Gastrocnemius medialis (tissue), 4 donors: Measurements from ENCODE around the gene LRRC27. TPM values are rescaled to one million over a fixed set of nuclear protein-coding genes. Genes with fewer than 3 reads are reported as not detected.
"Not testable (repeated sequence)": the region's sequence is repeated elsewhere in the genome, so short reads cannot be mapped to it uniquely, and the experiment has no call there.

Source experiments
- ATAC-seq, 2 donors: fragments of 150-250 bp; one replicate each; pipeline ENCODE4 v1.9.1; 2016
- DNase-seq, 2 donors: peaks; one replicate each; pipeline ENCODE4 v3.0.0-alpha.2; 2019
- H3K27ac ChIP-seq, 4 donors: fragments of 200-600 bp; sonication (generic); 1 replicate in 1 of 4; 2 replicates in 3 of 4; pipeline ENCODE4 v1.5.1; 2016 to 2018; ENCODE audit warnings: mild to moderate bottlenecking in 2 of 4, moderate library complexity in 1 of 4
- H3K27me3 ChIP-seq, 3 donors: fragments of 200-600 bp; sonication (generic) in 2 of 3; 1 replicate in 1 of 3; 2 replicates in 2 of 3; pipeline versions ENCODE4 v1.5.1 to v1.6.0; 2016 to 2019; ENCODE audit warnings: mild to moderate bottlenecking in 1 of 3, moderate library complexity in 1 of 3
- H3K36me3 ChIP-seq, 2 donors: fragments of 200-600 bp; sonication (generic) in 1 of 2; one replicate each; pipeline ENCODE4 v1.5.1; 2017 to 2018
- H3K4me1 ChIP-seq, 2 donors: fragments of 200-600 bp; sonication (generic) in 1 of 2; one replicate each; pipeline ENCODE4 v1.5.1; 2016 to 2017; ENCODE audit warnings: mild to moderate bottlenecking in 2 of 2
- H3K4me3 ChIP-seq, 4 donors: fragments of 200-600 bp; sonication (generic) in 3 of 4; 1 replicate in 1 of 4; 2 replicates in 3 of 4; pipeline ENCODE4 v1.5.1; 2016 to 2019; ENCODE audit warnings: mild to moderate bottlenecking in 2 of 4
- H3K9me3 ChIP-seq, 3 donors: fragments of 200-600 bp; sonication (generic) in 2 of 3; 1 replicate in 1 of 3; 2 replicates in 2 of 3; pipeline ENCODE4 v1.5.1; 2016 to 2019
- POLR2A ChIP-seq, 2 donors: fragments of 450-650 bp; IDR thresholded peaks; one replicate each; pipeline ENCODE4 v1.6.1; 2017; ENCODE audit warnings: antibody characterized with exemption in 2 of 2, mild to moderate bottlenecking in 2 of 2, moderate library complexity in 2 of 2
- in situ Hi-C, 4 donors: fragments of 200-750 bp; cut with MboI; loops; one replicate each; pipeline versions ENCODE4 v1.15.0 to v1.8.0; 2017; ENCODE audit warnings: low sequenced_read_pairs in 4 of 4
- intact Hi-C: fragments of 100-400 bp; cut with DNase I; formaldehyde crosslinking; loops from one replicate; pipeline ENCODE4 v1.15.1; 2023; ENCODE audit warnings: low total_unique reads
- total RNA-seq, 4 donors: library from RNA; depleted of rRNA; stranded (reverse); fragments of >200 nt; gene quantifications; one replicate each; pipeline versions ENCODE4 v1.1.0 to v1.2.3, GENCODE V29; 2016
- TF ChIP-seq, protein P1 (sequence below), 5 experiments: fragments of 450-650 bp in 3 of 5; fragments of 200-600 bp in 2 of 5; sonication (generic) in 2 of 5; IDR thresholded peaks in 4 of 5; conservative IDR thresholded peaks in 1 of 5; 1 replicate in 4 of 5; 2 replicates in 1 of 5; pipeline ENCODE4 v1.5.1; 2016 to 2019; ENCODE audit warnings: antibody characterized with exemption in 5 of 5, mild to moderate bottlenecking in 3 of 5, moderate library complexity in 3 of 5

LRRC27 gene
- total RNA-seq, 4 donors from 2014 or later = 1.0 to 7.0 (median 4.1) TPM

DNA sequence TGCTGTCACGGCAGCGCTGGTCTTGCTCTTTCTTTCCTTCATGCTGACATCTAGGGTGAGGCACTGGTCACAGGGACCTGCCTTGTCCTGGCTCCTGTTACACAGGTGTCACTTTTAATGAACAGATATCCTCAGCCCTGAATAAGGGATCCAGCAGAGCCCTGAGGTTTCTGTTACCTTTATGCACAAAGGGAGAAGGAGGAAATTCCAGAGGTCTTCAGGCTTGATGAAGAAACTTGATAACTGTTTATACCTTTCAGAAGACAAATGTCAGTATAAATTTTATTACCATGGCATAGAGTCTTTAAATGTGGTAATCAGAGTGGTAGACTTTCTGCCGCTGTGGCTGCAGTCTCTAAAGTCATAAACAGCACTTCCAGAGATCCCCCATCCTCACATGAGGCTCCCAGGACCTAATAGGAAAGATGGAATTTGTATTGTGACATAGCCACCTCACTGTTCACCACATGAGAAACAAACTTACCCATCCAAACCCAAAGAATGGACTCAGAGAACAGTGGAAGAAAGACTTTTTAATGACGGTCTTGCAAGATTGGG is 2.7 kb downstream of the LRRC27 start:
- intact Hi-C loops (loop anchor here (5.0 kb wide), 1 partner anchor 203 kb away; the partner anchor contains the start of gene INPP5A), in situ Hi-C loops (no loop called here)
- DNase-seq (no peak), ATAC-seq (no peak)
- Histone ChIP-seq H3K36me3 (no peaks in the 10 kb centered on the region), H3K4me3 (no peak overlapping the region), H3K9me3 (no peaks in the 10 kb centered on the region), H3K4me1 (peaks cover 18 to 21% of the 10 kb centered on the region in 2 donors), H3K27ac (no peak overlapping the region), H3K27me3 (no peaks in the 10 kb centered on the region)
- TF ChIP-seq, protein P1, sequence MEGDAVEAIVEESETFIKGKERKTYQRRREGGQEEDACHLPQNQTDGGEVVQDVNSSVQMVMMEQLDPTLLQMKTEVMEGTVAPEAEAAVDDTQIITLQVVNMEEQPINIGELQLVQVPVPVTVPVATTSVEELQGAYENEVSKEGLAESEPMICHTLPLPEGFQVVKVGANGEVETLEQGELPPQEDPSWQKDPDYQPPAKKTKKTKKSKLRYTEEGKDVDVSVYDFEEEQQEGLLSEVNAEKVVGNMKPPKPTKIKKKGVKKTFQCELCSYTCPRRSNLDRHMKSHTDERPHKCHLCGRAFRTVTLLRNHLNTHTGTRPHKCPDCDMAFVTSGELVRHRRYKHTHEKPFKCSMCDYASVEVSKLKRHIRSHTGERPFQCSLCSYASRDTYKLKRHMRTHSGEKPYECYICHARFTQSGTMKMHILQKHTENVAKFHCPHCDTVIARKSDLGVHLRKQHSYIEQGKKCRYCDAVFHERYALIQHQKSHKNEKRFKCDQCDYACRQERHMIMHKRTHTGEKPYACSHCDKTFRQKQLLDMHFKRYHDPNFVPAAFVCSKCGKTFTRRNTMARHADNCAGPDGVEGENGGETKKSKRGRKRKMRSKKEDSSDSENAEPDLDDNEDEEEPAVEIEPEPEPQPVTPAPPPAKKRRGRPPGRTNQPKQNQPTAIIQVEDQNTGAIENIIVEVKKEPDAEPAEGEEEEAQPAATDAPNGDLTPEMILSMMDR (IDR thresholded peaks at IDR 0.05 in 4 of 5, conservative IDR thresholded peaks at IDR 0.05 in 1 of 5) = no peak
- TF ChIP-seq POLR2A (IDR thresholded peaks at IDR 0.05) = no peak

DNA sequence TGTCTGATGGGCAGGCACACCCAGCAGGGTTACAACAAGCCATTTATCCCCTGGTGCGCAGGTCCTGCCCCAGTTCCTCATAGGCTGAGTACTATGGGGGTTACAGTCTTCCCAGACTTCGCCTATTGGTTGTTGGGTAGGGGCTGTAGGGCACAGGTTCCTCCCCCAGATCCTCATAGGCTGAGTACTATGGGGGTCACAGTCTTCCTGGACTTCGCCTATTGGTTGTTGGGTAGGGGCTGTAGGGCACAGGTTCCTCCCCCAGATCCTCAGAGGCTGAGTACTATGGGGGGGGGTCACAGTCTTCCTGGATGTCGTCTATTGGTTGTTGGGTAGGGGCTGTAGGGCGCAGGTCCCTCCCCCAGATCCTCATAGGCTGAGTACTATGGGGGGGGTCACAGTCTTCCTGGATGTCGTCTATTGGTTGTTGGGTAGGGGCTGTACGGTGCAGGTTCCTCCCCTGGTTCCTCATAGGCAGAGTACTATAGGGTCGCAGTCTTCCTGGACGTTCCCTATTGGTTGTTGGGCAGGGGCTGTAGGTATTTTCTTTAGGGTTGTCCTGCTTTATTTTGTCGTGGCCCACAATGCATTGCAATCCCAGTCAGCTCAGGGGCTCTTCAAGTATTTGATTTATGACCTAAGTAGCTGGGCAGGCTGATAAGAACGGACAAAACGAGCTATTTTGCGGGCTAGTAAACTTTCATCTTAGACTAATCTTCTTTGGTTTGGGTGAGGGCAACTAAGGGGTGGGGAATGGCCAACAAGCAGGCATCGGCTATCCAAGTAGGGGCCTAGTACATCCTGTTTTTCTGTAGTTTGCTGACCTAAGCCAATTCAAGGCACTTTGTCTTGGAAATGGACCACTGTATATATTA is 3.4 kb downstream of the LRRC27 start:
- Histone ChIP-seq H3K4me3 (no peak overlapping the region), H3K27me3 (no peaks in the 10 kb centered on the region), H3K27ac (no peak overlapping the region), H3K9me3 (no peaks in the 10 kb centered on the region), H3K36me3 (no peaks in the 10 kb centered on the region), H3K4me1 (peaks cover 11 to 14% of the 10 kb centered on the region in 2 donors)
- no peak for ATAC-seq
- intact Hi-C loops = no loop called here
- no peak for TF ChIP-seq POLR2A (IDR thresholded peaks at IDR 0.05)
- TF ChIP-seq, protein P1 (IDR thresholded peaks at IDR 0.05 in 4 of 5, conservative IDR thresholded peaks at IDR 0.05 in 1 of 5) = no peak
- in situ Hi-C loops = no loop called here
- peak; percentile 26 to 45 for DNase-seq

DNA sequence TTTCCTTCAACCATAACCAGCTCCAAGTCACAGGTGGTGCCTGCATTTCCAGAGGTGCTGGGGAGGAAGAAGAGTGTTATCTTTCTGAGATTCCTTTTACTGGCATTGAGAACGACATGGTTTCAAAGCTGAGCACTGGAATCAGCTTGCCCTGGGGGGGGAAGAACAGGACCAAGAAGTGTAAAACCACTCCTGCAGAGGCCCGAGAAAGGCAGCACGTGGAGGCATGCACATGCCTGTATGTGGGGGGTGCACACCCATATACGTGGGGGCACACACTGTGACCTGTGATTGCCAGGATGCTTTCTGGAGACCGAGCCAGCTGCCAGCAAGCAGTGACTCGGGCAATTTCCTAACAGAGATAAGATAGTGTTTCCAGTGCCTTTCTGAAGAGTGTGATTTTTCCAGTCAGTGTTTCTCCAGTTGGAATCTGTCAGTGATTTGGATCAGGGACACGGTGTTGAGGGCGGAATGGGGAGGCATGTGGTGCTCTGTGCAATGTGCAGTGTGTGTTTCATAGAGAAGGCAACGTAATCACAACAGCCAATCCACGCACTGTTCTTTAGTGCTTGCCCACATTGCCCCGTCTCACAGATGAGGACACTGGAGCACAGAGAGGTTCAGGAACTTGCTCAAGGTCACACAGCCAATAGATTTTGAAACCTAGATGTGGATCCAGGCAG is 4.2 kb downstream of the LRRC27 start:
- H3K9me3 ChIP-seq = no peaks in the 10 kb centered on the region
- H3K4me3 ChIP-seq = peak overlapping the region in 2 of 4 donors; percentile 40 to 49
- no peak overlapping the region for H3K27ac ChIP-seq
- TF ChIP-seq POLR2A (IDR thresholded peaks at IDR 0.05) = no peak
- TF ChIP-seq, protein P1 (IDR thresholded peaks at IDR 0.05 in 4 of 5, conservative IDR thresholded peaks at IDR 0.05 in 1 of 5) = no peak
- no peak for DNase-seq
- H3K4me1 ChIP-seq = peaks cover 7 to 9% of the 10 kb centered on the region in 2 donors
- ATAC-seq = no peak
- intact Hi-C loops = no loop called here
- H3K27me3 ChIP-seq = no peaks in the 10 kb centered on the region
- in situ Hi-C loops = no loop called here
- no peaks in the 10 kb centered on the region for H3K36me3 ChIP-seq

DNA sequence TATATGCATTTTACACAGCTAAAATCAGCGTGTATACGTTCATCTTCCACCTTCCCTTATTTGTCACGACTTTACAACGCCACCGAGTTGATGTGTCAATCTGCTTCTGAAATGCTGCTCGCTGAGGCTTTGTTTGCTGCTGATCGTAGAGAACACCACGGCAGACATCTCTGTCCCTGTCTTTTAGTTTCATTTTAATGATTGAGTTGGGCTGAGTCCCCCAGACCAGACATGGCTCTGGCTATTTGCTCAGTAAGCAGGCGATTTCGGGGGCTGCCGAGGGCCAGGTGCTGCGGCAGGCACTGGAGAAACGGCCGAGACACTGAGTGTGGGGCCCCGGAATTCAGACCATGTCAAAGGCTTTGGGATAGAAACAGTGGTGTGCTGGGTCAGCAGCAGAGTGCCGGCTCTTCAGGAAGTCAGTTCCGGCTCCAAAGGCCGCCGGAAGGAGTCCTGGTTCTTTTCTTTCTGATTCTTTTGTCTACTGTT is 5.0 kb downstream of the LRRC27 start:
- H3K27me3 ChIP-seq = no peaks in the 10 kb centered on the region
- no peaks in the 10 kb centered on the region for H3K9me3 ChIP-seq
- no peak for TF ChIP-seq POLR2A (IDR thresholded peaks at IDR 0.05)
- TF ChIP-seq, protein P1 (IDR thresholded peaks at IDR 0.05 in 4 of 5, conservative IDR thresholded peaks at IDR 0.05 in 1 of 5) = no peak
- no peak for DNase-seq
- H3K4me1 ChIP-seq = peaks cover 7 to 9% of the 10 kb centered on the region in 2 donors
- peak overlapping the region; percentile 40 to 49 (median 43) for H3K4me3 ChIP-seq
- intact Hi-C loops = no loop called here
- ATAC-seq = no peak
- H3K36me3 ChIP-seq = no peaks in the 10 kb centered on the region
- in situ Hi-C loops = no loop called here
- H3K27ac ChIP-seq = peak overlapping the region in 2 of 4 donors; percentile 8 to 56

DNA sequence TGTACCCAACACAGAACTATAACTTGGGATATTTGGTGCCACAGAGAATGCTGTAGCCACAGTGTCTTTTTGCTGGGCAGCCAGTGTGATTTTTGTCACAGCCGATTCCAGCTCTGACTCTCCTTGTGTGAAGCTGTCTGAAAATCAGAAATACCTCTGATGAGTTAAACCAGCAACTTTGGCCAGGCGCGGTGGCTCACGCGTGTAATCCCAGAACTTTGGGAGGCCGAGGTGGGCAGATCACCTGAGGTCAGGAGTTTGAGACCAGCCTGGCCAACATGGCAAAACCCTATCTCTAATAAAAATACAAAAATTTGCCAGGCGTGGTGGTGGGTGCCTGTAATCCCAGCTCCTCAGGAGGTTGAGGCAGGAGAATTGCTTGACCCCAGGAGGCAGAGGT is 5.9 kb downstream of the LRRC27 start:
- H3K27me3 ChIP-seq, H3K36me3 ChIP-seq, DNase-seq, ATAC-seq, H3K27ac ChIP-seq, H3K4me3 ChIP-seq, intact Hi-C loops, H3K9me3 ChIP-seq, in situ Hi-C loops, H3K4me1 ChIP-seq: not testable (repeated sequence)
